ES-I3 (cell line): ENCODE measurements around the gene FGA.
A peak's percentile ranks its signal among the peaks of the same experiment; 100 is the strongest.

Experiments used
- H3K36me3 ChIP-seq: 2 replicates; pipeline ENCODE4 v1.6.1; 2013; ENCODE audit warnings: mild to moderate bottlenecking, low read length, control low read depth, moderate library complexity; ENCODE audit not compliant: insufficient read depth
- H3K4me1 ChIP-seq: 2 replicates; pipeline ENCODE4 v1.6.1; 2013; ENCODE audit warnings: mild to moderate bottlenecking, control low read depth, low read length; ENCODE audit not compliant: insufficient read depth
- H3K9ac ChIP-seq: 2 replicates; pipeline ENCODE4 v1.6.1; 2013; ENCODE audit warnings: low read depth, mild to moderate bottlenecking, low read length, moderate library complexity
- H3K9me3 ChIP-seq: 2 replicates; pipeline ENCODE4 v1.6.1; 2013; ENCODE audit warnings: mild to moderate bottlenecking, low read length, moderate library complexity; ENCODE audit not compliant: control insufficient read depth, insufficient read depth

FGA gene

DNA sequence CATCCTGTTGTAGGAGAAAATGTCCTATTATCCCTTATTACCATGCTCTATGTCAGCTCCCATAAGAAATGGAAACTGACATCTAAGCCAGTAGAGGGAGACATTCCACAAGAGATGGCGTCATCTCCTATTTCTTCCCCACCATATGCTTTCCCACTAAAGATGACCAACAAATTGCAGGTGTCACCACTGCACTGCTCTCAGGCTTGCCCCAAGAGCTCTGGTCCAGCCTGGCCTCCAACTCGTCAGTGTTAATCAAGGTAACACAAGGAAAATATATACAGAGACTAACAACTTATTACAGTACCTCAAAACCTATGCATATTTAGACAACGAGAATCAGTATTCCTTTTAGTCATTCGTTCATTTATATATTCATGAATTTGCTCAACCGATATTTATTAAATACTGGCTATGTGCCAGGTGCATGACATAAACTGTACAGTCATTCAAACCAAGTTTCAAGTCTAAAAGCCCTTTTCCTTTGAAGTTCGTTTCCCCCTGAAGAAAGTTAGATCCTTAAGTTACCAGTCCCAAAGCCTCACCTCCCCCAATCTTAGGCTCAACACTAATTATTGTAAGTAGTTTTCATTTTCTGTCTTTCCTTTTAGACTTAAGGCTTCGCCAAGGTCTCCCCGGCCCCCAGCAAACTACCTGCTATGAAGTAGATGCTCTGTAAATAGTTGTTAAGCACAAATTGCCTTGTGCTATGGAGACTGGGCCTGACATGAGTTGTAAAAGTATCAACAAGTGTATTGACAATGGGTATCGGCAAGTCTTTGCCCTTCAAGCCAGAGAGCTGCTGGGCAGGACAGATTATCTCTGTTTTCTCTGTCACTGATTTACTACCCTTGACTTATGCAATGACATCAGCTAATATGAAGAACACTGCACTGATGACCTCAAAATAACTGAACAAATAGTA is 30.8 kb downstream of the FGA start:
- Histone ChIP-seq H3K36me3 (no peaks in the 10 kb centered on the region), H3K4me1 (no peaks in the 10 kb centered on the region), H3K9ac (no peak overlapping the region), H3K9me3 (no peaks in the 10 kb centered on the region)

DNA sequence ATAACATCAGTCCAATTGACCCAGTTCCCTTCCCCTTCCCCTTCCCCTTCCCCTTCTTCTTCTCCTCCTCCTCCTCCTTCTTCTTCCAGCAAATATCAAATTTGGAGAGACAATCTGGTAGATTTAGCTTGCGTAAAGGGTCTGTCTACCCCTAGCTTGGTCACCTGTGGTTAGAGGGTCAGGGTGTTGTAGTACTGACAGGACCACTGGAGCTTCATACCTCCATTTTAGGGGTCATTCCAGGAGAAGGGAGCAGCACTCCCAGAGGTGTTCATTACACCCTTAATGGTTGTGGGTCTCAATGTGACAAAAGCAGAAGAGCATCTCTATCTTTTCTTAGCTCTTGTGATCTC is 31.4 kb downstream of the FGA start:
- no peaks in the 10 kb centered on the region for H3K36me3 ChIP-seq
- H3K9ac ChIP-seq, result no peak overlapping the region

DNA sequence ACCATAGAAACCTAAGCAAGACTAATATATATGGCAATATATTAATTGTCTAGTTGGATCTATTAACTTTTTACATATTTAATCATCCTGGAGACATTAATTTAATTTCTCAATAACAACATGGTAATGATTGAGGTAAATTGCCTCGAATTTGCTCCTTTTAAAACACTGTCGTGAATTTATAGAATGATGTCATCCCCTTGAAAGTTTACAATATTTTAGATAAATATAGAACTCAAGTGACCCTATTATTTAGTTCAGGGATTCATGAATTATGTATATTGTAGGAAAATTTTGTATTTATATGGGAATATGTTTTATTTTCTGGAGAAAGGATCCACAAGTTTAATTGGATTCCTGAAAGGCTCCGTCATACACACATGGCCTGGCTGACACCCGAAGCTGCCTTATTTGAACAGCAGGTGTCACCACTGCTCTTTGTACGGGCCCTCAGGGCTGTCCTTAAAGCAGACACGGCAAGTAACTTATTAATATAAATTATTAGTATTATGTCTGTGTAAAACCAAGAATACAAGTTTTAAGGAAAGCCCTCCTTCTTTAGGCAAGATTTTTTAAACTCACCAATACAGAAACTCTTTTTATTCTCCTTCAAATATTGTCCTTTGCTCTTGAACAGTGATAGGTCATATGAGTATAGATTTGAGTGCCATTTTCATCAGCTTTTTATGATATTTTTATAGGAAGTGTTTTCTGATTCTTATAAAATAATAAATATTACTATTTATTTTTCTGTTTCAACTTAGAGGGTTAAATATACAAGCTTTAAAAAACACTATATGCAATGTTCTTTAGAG is 38.5 kb downstream of the FGA start:
- no peaks in the 10 kb centered on the region for H3K36me3 ChIP-seq
- no peaks in the 10 kb centered on the region for H3K4me1 ChIP-seq
- H3K9ac ChIP-seq, result no peak overlapping the region
- H3K9me3 ChIP-seq, result no peaks in the 10 kb centered on the region

More for the DNA sequence above, 31.4 kb downstream of the FGA start:
- H3K4me1 ChIP-seq, result no peaks in the 10 kb centered on the region
- no peaks in the 10 kb centered on the region for H3K9me3 ChIP-seq

DNA sequence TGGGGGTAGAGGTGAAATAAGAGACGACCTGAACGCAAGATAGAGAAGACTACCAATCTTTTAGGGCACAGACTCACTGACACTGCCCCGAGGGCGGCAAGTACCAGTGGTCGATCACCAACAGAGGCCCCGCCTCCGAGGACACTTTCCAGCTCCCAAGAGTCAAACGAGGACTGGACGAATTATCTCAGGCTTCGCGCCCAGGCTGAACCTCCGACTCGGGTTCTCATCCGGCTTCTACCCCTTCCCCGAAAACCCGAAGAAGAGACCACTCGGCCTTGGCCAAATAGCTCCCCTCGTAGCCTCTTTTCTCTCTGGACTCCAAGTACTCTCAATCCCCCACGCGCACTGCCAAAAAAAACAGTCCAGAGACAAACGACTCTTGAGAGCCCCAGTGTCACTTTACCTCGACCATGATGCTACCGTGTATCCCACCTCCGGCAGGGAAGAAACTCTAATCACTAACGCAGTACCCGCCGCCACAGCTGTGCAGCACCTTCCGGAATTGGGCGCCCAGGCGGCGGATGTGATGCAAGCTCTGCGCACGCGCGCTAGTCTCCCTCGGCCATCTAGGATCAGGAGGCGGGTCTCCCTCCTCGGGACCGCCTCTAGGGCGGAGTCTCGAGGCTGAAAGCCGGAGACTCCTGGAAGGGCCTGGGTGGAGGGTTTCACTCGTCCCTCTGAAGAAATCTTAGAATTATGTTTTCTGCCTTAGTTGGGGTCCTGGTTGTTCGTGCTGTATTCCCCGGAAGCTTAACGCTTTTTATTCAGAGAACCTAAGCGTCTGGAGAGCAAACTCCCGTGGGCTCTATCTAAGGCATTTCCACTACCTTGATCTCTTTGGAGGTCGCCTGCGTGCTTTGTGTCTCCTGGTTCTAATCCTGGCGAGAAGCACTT is 40.4 kb downstream of the FGA start, which contains the start of gene PLRG1:
TSS of gene PLRG1 (minus strand) at position 507 of the 897 bp plus-strand sequence. CDS start at position 415, 92 bp downstream.
- H3K4me1 ChIP-seq, result no peaks in the 10 kb centered on the region
- peak within 1 kb of the TSS; percentile 82 for H3K9ac ChIP-seq
- H3K36me3 ChIP-seq, result no peaks in the 10 kb centered on the region; the same call in none of the 2 replicates
- no peaks in the 10 kb centered on the region for H3K9me3 ChIP-seq

DNA sequence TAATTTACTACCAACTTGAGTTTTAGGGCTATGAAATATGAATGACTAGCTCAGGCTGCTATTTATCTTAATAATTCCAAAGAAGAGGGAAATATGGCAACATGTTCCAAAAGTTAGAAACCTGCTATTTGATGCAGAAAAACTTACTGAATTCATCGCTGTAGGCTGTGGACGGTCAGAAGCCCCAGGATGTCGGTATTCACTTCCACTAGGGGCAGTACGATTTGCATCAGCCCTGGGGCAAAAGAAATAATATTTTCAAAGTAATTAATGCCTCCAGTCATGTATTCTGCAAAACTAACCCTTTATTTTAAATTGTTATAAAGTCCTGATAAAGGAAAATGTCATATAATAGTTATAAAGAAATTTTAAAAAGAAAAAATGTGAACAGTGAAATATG is 44.9 kb downstream of the FGA start:
- Histone ChIP-seq H3K9ac (no peak overlapping the region), H3K36me3 (peaks cover 6% of the 10 kb centered on the region), H3K9me3 (no peaks in the 10 kb centered on the region), H3K4me1 (no peaks in the 10 kb centered on the region)

DNA sequence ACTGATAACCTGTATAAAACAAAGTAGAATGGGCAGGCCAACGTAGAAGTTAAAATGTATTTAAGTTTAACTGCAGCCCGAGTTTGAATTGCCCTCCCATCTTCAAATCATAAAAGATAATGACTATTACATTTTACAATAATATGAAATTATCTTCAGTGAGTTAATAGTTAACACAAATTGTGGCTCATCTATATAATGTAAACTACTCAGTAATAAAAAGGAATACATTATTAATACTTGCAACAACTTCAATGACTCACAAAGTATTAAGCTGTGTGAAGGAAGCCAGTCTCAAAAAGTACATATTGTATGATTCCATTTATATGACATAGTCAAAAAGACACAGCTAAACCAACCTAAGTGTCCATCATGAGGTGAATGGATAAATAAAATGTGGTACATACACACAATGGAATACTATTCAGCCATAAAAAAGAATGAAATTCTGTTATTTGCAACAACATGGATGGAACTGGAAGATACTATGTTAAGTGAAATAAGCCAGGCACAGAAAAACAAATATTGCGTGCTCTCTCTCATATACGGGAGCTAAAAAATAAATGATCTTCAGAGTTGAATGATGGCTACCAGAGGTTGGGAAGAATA is 48.2 kb downstream of the FGA start:
- Histone ChIP-seq H3K4me1 (no peaks in the 10 kb centered on the region), H3K36me3 (peaks cover 16% of the 10 kb centered on the region), H3K9me3 (no peaks in the 10 kb centered on the region), H3K9ac (no peak overlapping the region)
